Stimulated activated CD4-positive, alpha-beta T cell treated with anti-CD3 and anti-CD28 coated beads, Interleukin-4, amount 100 ng/mL, for 1 hour (primary cell): Measurements from ENCODE around the gene TSPYL1.

Source experiments
- DNase-seq: peaks from one replicate; pipeline ENCODE4 v3.0.0-alpha.2; 2020

The TSPYL1 gene

DNA sequence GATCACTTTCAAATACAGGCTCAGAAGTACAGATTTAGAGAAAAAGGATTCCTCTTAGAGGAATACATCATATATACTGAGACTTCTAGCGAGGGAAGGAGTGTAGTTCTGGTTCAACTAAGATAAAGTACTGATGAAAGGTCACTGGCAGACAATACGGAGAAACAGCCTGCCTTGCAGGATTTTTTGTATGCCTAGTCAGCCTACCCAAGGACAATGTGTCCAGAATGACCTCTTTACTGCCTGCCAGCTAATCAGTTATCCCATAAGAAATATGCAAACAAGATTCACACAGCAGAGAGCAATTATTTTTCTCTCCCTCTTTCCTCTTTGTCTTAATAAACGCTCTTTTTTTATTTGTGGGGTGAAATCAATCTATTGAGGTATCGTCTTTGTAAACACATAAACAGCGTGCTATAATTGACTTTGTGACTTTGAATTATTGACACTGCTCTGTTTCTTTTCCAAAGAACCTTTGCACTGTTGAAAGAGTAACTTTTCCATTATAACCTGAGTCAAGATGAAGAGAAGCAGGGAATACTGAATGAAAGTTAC is 24.4 kb downstream of the TSPYL1 start:
- no peak for DNase-seq

DNA sequence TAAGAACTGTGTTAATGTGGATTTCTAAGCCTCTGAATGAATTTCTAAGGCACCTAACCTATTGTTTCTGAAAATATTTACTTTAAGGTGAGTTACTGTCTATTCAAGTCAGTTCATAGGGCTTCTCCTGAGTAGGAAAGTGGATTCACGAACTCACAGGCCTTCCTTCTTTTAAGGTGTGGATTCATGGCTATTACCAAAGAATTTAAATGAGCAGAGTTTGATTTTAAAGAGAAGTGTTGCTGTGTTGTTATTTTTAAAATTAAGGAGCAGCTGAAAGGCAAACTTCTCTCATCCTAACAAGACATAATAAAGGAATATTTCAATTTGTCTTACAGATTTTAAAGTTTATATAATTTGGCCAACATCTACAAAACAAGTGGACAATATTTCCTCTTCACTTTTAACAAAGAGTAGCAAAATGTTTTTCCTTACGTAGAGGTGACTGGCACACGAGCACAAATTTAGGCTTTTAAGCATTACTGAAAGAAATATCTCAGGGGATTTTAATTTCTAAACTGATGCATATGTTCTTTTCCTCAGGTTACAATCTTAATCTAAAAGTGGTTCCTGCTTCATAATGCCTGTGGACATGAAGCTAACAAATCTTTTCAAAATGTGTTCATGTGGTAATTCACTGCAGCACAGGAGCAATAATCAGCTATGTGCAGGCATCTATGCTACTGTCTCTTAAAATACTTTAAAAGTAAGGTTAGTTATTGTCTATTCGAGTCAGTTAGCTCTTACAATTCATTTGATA is 25.3 kb downstream of the TSPYL1 start:
- DNase-seq, result no peak

DNA sequence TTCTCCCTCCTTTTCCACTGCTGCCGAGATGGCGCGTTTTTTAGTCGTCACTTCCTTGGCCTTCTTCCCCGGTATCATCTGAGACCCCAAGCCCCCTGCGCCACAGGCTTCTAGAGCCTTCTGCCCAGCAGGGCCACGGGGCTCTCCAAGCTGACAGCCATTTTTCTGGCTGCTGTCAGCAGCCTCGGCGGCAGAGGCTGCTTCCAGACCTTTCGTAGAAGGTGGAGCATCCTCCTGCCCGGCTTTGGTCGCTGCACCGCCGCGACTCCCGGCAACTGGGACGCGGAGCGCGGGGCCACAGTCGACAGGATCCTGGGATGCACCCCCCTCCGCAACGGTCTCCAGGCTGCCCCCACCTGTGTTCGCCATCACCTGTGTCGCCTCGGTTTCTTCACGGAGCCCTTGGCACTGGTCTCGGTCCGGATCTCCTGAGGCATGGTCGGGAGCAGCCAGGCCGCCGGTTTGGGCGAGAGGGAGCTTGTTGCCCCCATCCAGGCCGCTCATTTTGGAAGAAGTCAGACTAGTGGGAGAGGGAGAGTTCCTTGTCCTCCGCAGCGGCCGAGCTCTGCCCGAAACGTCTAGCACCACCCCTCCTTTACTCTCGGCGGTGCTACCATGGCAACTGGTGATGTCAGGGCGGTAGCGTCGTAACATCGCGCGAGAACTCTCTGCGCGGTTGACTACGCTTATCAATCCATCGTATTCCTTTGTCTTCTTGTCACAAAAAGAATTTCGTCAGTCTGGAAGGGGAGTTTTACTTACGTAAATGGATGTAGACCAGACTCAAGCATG is 26.0 kb downstream of the TSPYL1 start, which contains the start of gene TSPYL4:
TSPYL4 (minus strand) TSS at position 571 of the 792 bp plus-strand sequence; CDS start at position 504, 67 bp downstream.
- peak; percentile 88 for DNase-seq

- no peak for DNase-seq
These were observed 26.6 kb downstream of the TSPYL1 start for GRCh38 chr6:116253188-116253504.

DNA sequence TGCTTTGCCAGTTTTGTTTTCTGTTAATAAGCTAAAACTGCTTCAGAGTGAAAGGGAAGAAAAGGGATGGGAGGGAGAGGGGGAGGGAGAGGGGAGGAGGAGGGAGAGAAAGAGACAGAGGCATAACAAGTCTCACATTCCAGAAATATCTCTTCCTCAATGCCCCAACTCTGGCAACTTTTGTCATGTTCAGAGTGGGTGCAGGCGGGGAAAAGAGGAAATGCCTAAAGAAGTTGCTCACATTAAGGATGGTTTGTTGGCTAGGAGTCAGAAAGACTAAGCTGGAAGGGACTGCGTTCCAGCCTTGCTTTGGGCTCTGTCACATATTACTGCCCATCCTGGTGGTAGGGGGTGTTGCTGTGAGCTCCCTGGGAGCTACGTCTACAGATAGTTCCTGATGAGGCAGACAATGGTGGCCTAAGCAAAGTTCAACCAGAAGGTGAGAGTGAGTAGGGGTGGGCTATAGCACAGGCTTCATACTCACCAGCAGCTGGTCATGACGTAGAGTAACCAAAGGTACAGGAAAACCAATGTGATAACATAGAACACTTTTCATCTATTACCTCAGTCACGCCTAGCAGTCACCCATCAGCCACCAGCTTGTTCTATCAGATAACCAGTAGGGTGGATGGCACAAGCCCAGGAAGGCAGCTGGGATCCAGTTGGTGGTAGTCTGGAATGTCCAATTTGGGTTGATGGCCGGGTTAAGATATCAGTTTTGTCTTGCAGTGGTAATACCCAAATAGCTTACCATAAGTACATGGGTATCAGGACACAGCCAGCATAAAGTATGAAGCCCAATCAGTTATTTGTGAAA is 28.0 kb downstream of the TSPYL1 start:
- no peak for DNase-seq

- no peak for DNase-seq
These were observed 31.2 kb downstream of the TSPYL1 start for GRCh38 chr6:116248577-116248976.

DNA sequence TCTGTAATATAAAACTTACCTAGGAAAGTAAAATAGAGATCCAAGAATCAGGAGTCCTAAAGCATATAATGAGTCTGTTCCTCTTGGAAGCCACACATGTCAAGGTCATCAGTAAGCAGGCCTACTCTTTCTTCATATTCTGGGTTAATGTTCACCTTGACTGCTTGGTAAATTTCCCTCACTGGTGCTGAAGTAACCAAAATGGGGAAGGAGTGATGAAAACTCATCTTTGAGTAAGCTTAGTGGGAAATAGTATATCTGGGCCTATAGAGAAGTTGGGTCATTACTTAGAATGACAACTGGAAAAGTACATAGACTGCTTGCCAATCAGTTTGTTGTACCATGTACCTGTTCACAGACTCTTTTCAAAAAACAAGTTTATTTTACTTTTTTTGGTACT is 32.4 kb downstream of the TSPYL1 start:
- no peak for DNase-seq

DNA sequence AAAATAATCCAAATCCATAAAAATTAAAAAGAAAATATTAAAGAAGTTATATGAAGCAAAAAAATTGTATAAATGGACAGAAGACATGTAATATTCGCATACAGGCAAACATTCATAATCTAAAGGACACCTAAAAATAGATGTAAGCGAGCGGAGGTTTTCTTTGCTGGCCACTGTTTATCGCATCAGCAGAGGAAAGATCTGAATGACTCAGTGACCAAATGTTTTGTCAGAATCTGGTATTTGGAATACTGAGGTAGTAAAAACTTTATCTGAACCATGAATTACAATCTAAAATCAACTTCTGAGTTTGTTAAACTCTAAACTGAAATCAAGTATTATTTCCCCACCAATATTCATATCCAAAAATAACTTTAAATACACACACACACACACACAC is 33.6 kb downstream of the TSPYL1 start:
- no peak for DNase-seq

- no peak for DNase-seq
These were observed 35.4 kb downstream of the TSPYL1 start for GRCh38 chr6:116244284-116244683.

DNA sequence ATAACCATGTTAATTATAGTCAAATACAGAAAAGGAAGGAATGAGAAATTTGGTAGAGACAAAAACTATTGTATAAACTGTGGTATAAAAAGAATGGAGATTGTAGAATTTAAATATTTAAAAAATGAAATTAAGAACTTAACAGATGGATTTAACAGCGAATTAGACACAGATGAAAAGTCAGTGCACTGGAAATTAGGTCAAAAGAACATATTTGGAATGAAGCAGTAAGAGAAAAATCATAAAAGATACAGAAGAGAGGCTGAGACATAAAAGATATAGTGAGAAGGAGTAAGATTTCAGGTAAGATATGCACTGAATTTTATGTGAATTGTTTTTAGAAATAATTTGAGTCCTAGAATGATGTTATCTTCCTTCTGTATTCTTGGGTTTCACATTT is 39.9 kb downstream of the TSPYL1 start:
- DNase-seq, result no peak

GRCh38 chr6:116239256-116239655 is 40.5 kb downstream of the TSPYL1 start:
- DNase-seq, result no peak

DNA sequence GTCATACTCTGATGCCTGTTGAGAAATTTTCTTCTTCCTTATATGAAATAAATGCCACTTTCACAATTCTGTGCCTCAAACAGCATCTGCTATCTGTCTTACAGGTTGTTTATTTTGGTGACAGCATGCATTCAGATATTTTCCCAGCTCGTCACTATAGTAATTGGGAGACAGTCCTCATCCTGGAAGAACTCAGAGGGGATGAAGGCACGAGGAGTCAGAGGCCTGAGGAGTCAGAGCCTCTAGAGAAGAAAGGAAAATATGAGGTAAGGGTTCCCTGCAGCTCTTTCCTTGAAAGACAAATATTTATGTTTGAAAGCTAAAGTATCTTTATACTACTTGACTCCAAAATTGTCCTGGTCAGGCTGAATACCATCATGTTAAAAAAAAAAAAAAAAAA is 41.6 kb downstream of the TSPYL1 start:
- DNase-seq, result no peak

DNA sequence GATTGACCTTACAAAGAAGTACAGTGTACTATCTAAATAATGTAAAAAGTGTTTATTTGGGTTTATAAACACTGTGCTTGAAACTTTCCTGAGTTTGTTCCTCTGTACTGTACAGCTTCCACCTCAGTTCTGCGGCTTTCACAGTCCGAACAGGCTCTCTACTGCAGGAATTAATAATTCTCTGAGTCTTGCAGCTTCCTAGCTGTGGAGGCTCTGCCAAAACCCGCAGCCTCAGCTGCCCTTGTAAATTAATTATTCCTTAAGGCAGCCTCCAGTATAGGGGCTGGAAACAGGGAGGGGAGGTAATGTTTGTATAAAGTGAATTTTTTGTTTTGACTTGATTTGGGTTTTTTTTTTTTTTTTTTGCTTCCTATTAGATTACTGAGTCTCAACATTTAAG is 45.0 kb downstream of the TSPYL1 start:
- no peak for DNase-seq

DNA sequence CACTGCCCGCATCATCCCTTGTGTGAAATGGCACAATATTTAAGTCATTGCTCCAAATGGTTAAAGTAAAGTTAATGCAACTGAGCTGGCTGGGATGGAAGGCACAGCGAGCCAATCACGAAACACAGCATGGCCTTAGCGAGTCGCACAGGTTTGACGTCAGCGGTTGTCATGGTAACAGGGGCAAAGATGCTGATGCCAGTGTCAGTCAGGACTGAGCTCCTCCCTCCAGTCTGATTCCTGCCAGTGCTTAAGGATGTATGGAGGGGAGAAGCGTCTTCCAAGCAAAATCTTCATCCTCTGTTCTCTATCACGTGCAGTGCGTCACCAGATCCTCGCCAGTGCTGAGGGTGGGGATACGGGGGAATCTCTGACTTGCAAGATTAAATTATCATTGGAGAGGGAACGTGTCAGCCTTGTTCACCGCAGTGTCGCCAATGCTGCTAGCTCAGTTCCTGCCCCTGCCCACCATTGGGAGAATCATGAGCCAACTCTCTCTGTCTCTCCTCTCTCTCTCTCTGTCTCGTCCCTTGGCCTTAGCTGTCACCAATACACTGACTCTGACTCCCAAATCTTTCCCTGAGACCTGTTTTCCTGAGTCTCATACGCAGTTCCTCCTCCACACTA is 50.3 kb downstream of the TSPYL1 start:
- DNase-seq, result no peak
